CD4-positive, alpha-beta T cell treated with Interleukin-6 at 100 ng/mL for 8 hours (primary cell): ENCODE results near the gene CD44.
A peak's percentile ranks its signal among the peaks of the same experiment; 100 is the strongest.

Experiments used
- DNase-seq: peaks from one replicate; pipeline ENCODE4 v3.0.0-alpha.2; 2020; ENCODE audit warnings: mixed read lengths, low spot score

Gene CD44

GRCh38 chr11:35112056-35112845 lies 26.7 kb upstream of the CD44 start:
- no peak for DNase-seq

- DNase-seq, result no peak
These were observed 26.2 kb upstream of the CD44 start for GRCh38 chr11:35112846-35113105.

- DNase-seq, result no peak
These were observed 23.9 kb upstream of the CD44 start for GRCh38 chr11:35114906-35115687.

- no peak for DNase-seq
These were observed 23.3 kb upstream of the CD44 start for GRCh38 chr11:35115688-35116030.

- DNase-seq, result no peak
These were observed 22.7 kb upstream of the CD44 start for GRCh38 chr11:35116245-35116644.

- DNase-seq, result no peak
These were observed 22.0 kb upstream of the CD44 start for GRCh38 chr11:35116762-35117640.

GRCh38 chr11:35118906-35119305 lies 20.1 kb upstream of the CD44 start:
- no peak for DNase-seq

- DNase-seq, result no peak
These were observed 17.6 kb upstream of the CD44 start for GRCh38 chr11:35121326-35121865.

GRCh38 chr11:35122308-35122707 lies 16.7 kb upstream of the CD44 start:
- DNase-seq, result peak; percentile 51

GRCh38 chr11:35126000-35126878 lies 12.7 kb upstream of the CD44 start:
- peak; percentile 41 for DNase-seq

- DNase-seq, result no peak
These were observed 11.9 kb upstream of the CD44 start for GRCh38 chr11:35126879-35127581.

GRCh38 chr11:35127619-35128018 lies 11.4 kb upstream of the CD44 start:
- no peak for DNase-seq

- no peak for DNase-seq
These were observed 7.9 kb upstream of the CD44 start for GRCh38 chr11:35131094-35131493.

GRCh38 chr11:35131886-35132285 lies 7.1 kb upstream of the CD44 start:
- DNase-seq, result no peak

- DNase-seq, result no peak
These were observed 5.3 kb upstream of the CD44 start for GRCh38 chr11:35133656-35134055.

- DNase-seq, result no peak
These were observed 4.4 kb upstream of the CD44 start for GRCh38 chr11:35134403-35135148.

GRCh38 chr11:35135222-35135621 lies 3.7 kb upstream of the CD44 start:
- no peak for DNase-seq

GRCh38 chr11:35136311-35136710 lies 2.7 kb upstream of the CD44 start:
- DNase-seq, result no peak

GRCh38 chr11:35138058-35138457 lies 913 bp upstream of the CD44 start:
- no peak for DNase-seq

- no peak for DNase-seq
These were observed 397 bp upstream of the CD44 start for GRCh38 chr11:35138606-35138942.
